ENCODE data around the gene MTTP.

Gene MTTP

DNA sequence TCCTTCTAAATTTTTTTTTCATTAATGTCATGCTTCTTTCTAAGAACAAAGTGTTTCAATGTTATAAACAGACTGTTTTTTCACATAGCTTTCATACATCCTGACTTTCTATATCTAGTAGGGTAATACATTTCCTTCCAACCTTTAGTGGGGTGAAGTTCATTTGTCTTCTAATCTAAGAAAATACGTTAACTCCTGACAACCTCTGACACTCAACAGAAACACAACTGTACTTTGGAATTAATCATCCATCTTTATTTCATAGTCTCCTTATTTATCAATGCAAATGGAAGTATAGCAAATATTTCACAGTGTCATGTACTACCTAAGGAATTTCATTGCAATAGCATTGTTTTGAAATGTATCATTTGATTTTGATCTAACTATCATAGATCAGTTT is 2.7 kb upstream of the MTTP start:
- H3K9me3 Mint-ChIP-seq = no peaks in the 10 kb centered on the region
- H3K36me3 Mint-ChIP-seq (ENCODE audit: low read depth) = no peaks in the 10 kb centered on the region
- H3K4me3 Mint-ChIP-seq = no peak overlapping the region
- H3K27ac Mint-ChIP-seq = no peak overlapping the region
- H3K27me3 Mint-ChIP-seq (ENCODE audit: low read depth) = no peaks in the 10 kb centered on the region
- no peaks in the 10 kb centered on the region for H3K4me1 Mint-ChIP-seq
- TF ChIP-seq, protein P1, sequence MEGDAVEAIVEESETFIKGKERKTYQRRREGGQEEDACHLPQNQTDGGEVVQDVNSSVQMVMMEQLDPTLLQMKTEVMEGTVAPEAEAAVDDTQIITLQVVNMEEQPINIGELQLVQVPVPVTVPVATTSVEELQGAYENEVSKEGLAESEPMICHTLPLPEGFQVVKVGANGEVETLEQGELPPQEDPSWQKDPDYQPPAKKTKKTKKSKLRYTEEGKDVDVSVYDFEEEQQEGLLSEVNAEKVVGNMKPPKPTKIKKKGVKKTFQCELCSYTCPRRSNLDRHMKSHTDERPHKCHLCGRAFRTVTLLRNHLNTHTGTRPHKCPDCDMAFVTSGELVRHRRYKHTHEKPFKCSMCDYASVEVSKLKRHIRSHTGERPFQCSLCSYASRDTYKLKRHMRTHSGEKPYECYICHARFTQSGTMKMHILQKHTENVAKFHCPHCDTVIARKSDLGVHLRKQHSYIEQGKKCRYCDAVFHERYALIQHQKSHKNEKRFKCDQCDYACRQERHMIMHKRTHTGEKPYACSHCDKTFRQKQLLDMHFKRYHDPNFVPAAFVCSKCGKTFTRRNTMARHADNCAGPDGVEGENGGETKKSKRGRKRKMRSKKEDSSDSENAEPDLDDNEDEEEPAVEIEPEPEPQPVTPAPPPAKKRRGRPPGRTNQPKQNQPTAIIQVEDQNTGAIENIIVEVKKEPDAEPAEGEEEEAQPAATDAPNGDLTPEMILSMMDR (IDR thresholded peaks at IDR 0.05; ENCODE audit: unreplicated experiment in 3 of 3) = no peak

DNA sequence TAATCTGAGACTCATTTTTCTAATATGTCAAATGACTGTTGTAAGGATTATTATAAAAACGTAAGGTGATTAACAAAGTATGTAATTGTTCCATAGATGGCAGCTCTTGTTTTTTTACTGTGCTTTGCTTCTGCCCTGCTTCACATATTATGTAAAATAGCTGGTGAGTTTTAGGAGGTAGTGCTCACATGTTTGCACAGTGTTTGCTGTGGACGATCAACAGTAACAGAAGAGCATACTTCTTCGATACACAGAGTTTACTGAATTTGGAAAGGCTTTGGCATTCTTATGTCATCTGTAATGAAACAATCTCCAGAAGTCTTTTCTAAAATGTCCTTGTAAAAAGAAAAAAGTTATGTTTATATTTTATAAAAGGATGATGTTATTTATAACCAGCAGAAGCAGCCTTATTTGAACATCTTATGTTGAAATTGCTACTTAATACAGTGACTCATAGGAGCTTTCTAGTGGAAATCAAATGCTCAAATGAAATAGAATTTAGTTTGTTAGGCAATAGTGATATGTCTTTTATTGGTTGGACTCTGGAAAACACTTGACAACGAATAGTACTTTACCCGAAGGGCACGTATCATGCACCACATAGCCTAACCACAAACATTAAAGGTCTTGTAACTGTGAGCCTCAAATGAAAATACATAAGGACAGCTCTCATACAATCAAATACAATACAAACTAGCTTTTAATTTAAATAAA is 1.9 kb upstream of the MTTP start:
- Mint-ChIP-seq H3K4me3 (no peak overlapping the region), H3K36me3 (ENCODE audit: low read depth) (no peaks in the 10 kb centered on the region), H3K27ac (no peak overlapping the region)

DNA sequence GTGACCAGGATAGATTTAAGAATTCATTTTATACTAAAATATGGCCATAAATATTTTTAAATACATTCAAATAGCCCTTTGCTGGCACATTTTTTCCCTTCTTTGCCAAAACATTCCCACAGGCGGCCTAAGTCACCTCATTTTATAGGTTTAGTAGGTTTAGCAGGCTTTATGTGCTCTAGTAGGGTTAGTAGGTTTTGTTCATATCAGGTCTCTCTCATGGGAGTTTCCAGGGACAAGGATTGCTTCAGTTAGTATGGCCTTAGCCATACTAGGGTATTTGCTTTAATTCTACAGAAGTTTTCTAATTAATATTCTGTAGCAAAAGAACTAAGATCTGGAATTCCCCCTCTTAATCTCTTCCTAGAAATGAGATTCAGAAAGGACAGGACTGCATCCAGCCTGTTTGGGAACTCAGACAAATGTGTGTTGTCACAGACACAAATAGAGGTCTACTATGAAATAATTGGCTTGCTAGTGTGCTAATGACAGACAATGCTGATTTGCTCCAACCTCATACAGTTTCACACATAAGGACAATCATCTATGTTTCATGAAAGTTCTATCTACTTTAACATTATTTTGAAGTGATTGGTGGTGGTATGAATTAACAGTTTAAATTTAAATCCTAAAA is 772 bp upstream of the MTTP start:
- no peak overlapping the region for H3K27ac Mint-ChIP-seq
- no peak overlapping the region for H3K4me3 Mint-ChIP-seq
- H3K9me3 Mint-ChIP-seq = no peaks in the 10 kb centered on the region
- no peaks in the 10 kb centered on the region for H3K36me3 Mint-ChIP-seq (ENCODE audit: low read depth)
- H3K4me1 Mint-ChIP-seq = no peaks in the 10 kb centered on the region
- H3K27me3 Mint-ChIP-seq (ENCODE audit: low read depth) = peaks cover 5% of the 10 kb centered on the region
- TF ChIP-seq, protein P1 (IDR thresholded peaks at IDR 0.05; ENCODE audit: unreplicated experiment in 3 of 3) = no peak

More for the DNA sequence above, 1.9 kb upstream of the MTTP start:
- TF ChIP-seq, protein P1 (IDR thresholded peaks at IDR 0.05; ENCODE audit: unreplicated experiment in 3 of 3) = no peak
- H3K4me1 Mint-ChIP-seq = no peaks in the 10 kb centered on the region
- no peaks in the 10 kb centered on the region for H3K9me3 Mint-ChIP-seq
- peaks cover 5% of the 10 kb centered on the region for H3K27me3 Mint-ChIP-seq (ENCODE audit: low read depth)

DNA sequence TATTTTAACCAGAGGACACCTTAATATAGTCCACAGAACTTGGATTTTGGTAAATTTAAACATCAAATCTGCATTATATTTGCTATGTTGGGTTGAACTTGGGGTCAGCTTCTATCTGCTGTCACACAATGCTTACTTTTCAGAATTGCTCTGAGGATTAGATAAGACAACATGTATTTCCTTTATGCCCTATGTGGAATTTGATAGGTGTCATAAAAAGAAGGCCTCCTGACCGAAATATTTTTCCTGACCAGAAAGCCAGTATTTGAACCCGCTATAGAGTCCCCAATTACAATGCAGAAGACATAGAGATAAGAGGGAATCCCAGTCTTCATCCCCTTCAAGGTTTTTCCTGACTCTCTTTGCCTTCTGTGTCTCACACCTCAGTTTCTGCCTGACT is 4.1 kb downstream of the MTTP start:
- Mint-ChIP-seq H3K27me3 (ENCODE audit: low read depth) (peaks cover 5% of the 10 kb centered on the region), H3K4me1 (no peaks in the 10 kb centered on the region), H3K9me3 (no peaks in the 10 kb centered on the region), H3K4me3 (no peak overlapping the region), H3K36me3 (ENCODE audit: low read depth) (no peaks in the 10 kb centered on the region), H3K27ac (no peak overlapping the region)
- TF ChIP-seq, protein P1 (IDR thresholded peaks at IDR 0.05; ENCODE audit: unreplicated experiment in 3 of 3) = no peak

DNA sequence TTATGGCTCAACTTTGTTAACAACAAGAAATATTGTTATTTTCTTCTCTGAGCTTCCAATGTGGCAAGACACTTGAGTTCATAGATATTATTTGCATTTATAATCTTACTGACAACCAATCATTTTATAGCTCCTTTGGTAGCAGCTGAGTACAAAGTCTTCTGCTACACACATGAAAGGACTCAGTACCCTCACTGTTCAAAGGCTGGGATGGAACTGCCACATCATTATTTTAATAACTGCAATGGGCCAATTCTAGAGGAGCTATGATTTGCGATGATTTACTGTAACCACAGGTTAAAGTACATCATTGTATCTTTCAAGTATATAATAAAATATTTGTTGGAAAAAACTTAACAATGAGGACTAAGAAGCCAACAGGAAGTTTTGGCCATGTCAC is 10.9 kb downstream of the MTTP start:
- Mint-ChIP-seq H3K27ac (no peak overlapping the region), H3K4me3 (no peak overlapping the region), H3K4me1 (peaks cover 9% of the 10 kb centered on the region), H3K27me3 (ENCODE audit: low read depth) (no peaks in the 10 kb centered on the region), H3K9me3 (no peaks in the 10 kb centered on the region), H3K36me3 (ENCODE audit: low read depth) (no peaks in the 10 kb centered on the region)
- TF ChIP-seq, protein P1 (IDR thresholded peaks at IDR 0.05; ENCODE audit: unreplicated experiment in 3 of 3) = no peak

DNA sequence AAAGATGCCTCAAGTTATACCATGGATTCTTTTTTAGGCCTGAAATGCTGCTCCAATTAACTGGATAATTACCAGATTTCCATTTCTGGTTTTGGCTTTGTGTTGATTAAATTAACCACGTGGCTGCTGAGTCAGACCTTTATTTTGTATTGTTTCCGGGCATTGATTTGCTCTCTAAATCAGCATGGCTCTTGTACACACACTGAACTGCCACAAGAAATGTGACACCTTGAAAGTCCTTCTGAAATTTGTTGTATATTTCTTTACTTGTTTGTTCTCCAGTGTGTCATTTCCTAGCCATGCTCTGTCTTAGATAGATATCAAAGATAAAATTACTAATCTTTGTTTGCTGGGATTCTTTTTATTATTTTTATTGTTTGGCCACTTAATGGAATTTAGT is 11.7 kb downstream of the MTTP start:
- peaks cover 9% of the 10 kb centered on the region for H3K4me1 Mint-ChIP-seq
- H3K4me3 Mint-ChIP-seq = no peak overlapping the region
- H3K9me3 Mint-ChIP-seq = no peaks in the 10 kb centered on the region
- H3K27ac Mint-ChIP-seq = no peak overlapping the region
- no peaks in the 10 kb centered on the region for H3K36me3 Mint-ChIP-seq (ENCODE audit: low read depth)
- TF ChIP-seq, protein P1 (IDR thresholded peaks at IDR 0.05; ENCODE audit: unreplicated experiment in 3 of 3) = no peak
- H3K27me3 Mint-ChIP-seq (ENCODE audit: low read depth) = no peaks in the 10 kb centered on the region

Data from nephron (organoid).